Neural cell (in vitro differentiated cells): ENCODE measurements around the gene ANKS1B. TPM values are rescaled to one million over a fixed set of nuclear protein-coding genes. Genes with fewer than 3 reads are reported as not detected.

Source experiments
- H2AFZ ChIP-seq: fragments of 200-600, 300-800 bp; sonication (generic), shearing (Covaris generic); 2 replicates; pipeline ENCODE4 v1.6.0; 2014; ENCODE audit warnings: low read depth, mild to moderate bottlenecking, antibody characterized with exemption, low read length, moderate library complexity
- H3F3A ChIP-seq: fragments of 200-600 bp; shearing (Covaris generic); 2 replicates; pipeline ENCODE4 v1.6.1; 2016; ENCODE audit warnings: mild to moderate bottlenecking, moderate library complexity, mixed read lengths, antibody characterized with exemption, low read length; ENCODE audit not compliant: insufficient read depth, poor library complexity, severe bottlenecking
- H3K27ac ChIP-seq: fragments of 200-600, 300-800 bp; sonication (generic), shearing (Covaris generic); 2 replicates; pipeline ENCODE4 v1.5.1; 2014; ENCODE audit warnings: mild to moderate bottlenecking, low read length, moderate library complexity
- H3K27me3 ChIP-seq: fragments of 300-800, 200-600 bp; sonication (generic), shearing (Covaris generic); 2 replicates; pipeline ENCODE4 v1.6.0; 2014; ENCODE audit warnings: mild to moderate bottlenecking, low read depth, low read length, moderate library complexity; ENCODE audit not compliant: insufficient read depth
- H3K36me3 ChIP-seq: fragments of 300-800, 200-600 bp; sonication (generic), shearing (Covaris generic); 2 replicates; pipeline ENCODE4 v1.5.1; 2014; ENCODE audit warnings: mild to moderate bottlenecking, antibody characterized with exemption, low read length, moderate library complexity; ENCODE audit not compliant: insufficient read depth
- H3K4me2 ChIP-seq: fragments of 300-800, 200-600 bp; sonication (generic), shearing (Covaris generic); 2 replicates; pipeline ENCODE4 v1.6.0; 2014; ENCODE audit warnings: mild to moderate bottlenecking, low read length
- H3K4me3 ChIP-seq: fragments of 300-800, 200-600 bp; sonication (generic), shearing (Covaris generic); 2 replicates; pipeline ENCODE4 v1.5.1; 2014; ENCODE audit warnings: mild to moderate bottlenecking, low read length, moderate library complexity
- H3K79me2 ChIP-seq: fragments of 200-600 bp; shearing (Covaris generic); replicated peaks from 2 replicates; pipeline ENCODE4 v1.6.0; 2014; ENCODE audit warnings: mild to moderate bottlenecking, low read length, moderate library complexity; ENCODE audit not compliant: insufficient read depth
- H3K9ac ChIP-seq: fragments of 300-800, 200-600 bp; sonication (generic), shearing (Covaris generic); 2 replicates; pipeline ENCODE4 v1.6.1; 2016; ENCODE audit warnings: mild to moderate bottlenecking, low read length, mixed read lengths
- H3K9me2 ChIP-seq: fragments of 200-600 bp; shearing (Covaris generic); 2 replicates; pipeline ENCODE4 v1.6.1; 2016; ENCODE audit warnings: mild to moderate bottlenecking, low read length, mixed read lengths; ENCODE audit not compliant: insufficient read depth
- H3K9me3 ChIP-seq: fragments of 200-600, 300-800 bp; sonication (generic), shearing (Covaris generic); 2 replicates; pipeline ENCODE4 v1.6.1; 2016; ENCODE audit warnings: mild to moderate bottlenecking, mixed run types, low read length, moderate library complexity, mixed read lengths
- H4K20me1 ChIP-seq: fragments of 200-600 bp; shearing (Covaris generic); 2 replicates; pipeline ENCODE4 v1.6.1; 2016; ENCODE audit warnings: mild to moderate bottlenecking, mixed run types; ENCODE audit not compliant: insufficient read depth
- EP300 ChIP-seq: fragments of 450-650 bp; conservative IDR thresholded peaks from 2 replicates; pipeline ENCODE4 v1.6.1; 2014; ENCODE audit warnings: antibody characterized with exemption, mild to moderate bottlenecking, moderate library complexity; ENCODE audit not compliant: poor library complexity, severe bottlenecking
- EZH2 ChIP-seq: fragments of 200-600, 300-800 bp; shearing (Covaris generic), sonication (generic); IDR thresholded peaks from 2 replicates; pipeline ENCODE4 v1.6.1; 2014; ENCODE audit warnings: antibody characterized with exemption, low read length, borderline replicate concordance, mild to moderate bottlenecking; ENCODE audit not compliant: insufficient read depth, poor library complexity, severe bottlenecking
- MXI1 ChIP-seq: fragments of 450-650 bp; conservative IDR thresholded peaks from 2 replicates; pipeline ENCODE4 v1.6.1; 2014; ENCODE audit warnings: antibody characterized with exemption, mild to moderate bottlenecking; ENCODE audit not compliant: poor library complexity, severe bottlenecking
- POLR2AphosphoS5 ChIP-seq: IDR thresholded peaks from 2 replicates; pipeline ENCODE4 v1.6.1; 2012
- RAD21 ChIP-seq: fragments of 450-650 bp; conservative IDR thresholded peaks from 2 replicates; pipeline ENCODE4 v1.6.1; 2014; ENCODE audit warnings: antibody characterized with exemption, mild to moderate bottlenecking, moderate library complexity
- REST ChIP-seq: IDR thresholded peaks from 2 replicates; pipeline ENCODE4 v1.6.1; 2012; ENCODE audit warnings: borderline replicate concordance
- SMC3 ChIP-seq: fragments of 450-650 bp; conservative IDR thresholded peaks from 2 replicates; pipeline ENCODE4 v1.6.1; 2014; ENCODE audit warnings: antibody characterized with exemption, mild to moderate bottlenecking, moderate library complexity; ENCODE audit not compliant: poor library complexity
- TAF1 ChIP-seq: IDR thresholded peaks from 2 replicates; pipeline ENCODE4 v1.6.1; 2012; ENCODE audit warnings: low read depth
- polyA plus RNA-seq: library from polyadenylated mRNA; depleted of rRNA; stranded (reverse); fragments of >200 nt; gene quantifications from 2 replicates; pipeline ENCODE4 v1.2.3, GENCODE V29; 2014
- TF ChIP-seq, protein P1 (sequence below): fragments of 450-650 bp; IDR thresholded peaks from 2 replicates; pipeline ENCODE4 v1.5.1; 2014; ENCODE audit warnings: antibody characterized with exemption, mild to moderate bottlenecking, moderate library complexity; ENCODE audit not compliant: poor library complexity, severe bottlenecking

ANKS1B gene
- polyA plus RNA-seq, 1 donor from 2014 or later = 65.6 TPM

GRCh38 chr12:98814254-98814653 is 1170.5 kb downstream of the ANKS1B start:
- H3K27ac ChIP-seq = peak overlapping the region; percentile 22
- H3K4me2 ChIP-seq = no peak overlapping the region
- H3K79me2 ChIP-seq = no peaks in the 10 kb centered on the region

DNA sequence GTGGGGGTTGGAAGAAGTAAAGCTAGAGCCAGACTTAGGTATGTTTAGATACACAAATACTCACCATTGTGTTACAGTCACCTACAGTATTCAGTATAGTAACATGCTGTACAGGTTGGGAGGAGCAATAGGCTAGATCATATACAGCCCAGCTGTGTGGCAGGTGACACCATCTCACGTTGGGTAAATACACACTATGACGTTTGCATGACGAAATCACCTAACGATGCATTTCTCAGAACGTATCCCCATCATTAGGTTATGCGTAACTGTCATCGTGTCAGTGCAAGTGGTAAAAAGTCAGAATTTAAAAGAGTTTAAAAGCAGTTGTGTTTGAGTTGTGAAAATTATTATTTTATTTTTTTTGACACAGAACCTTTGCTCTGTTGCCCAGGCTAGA is 1172.5 kb downstream of the ANKS1B start:
- Histone ChIP-seq H2AFZ (no peak overlapping the region), H3K36me3 (no peaks in the 10 kb centered on the region), H3K4me3 (no peak overlapping the region), H3K79me2 (no peaks in the 10 kb centered on the region), H3K9ac (no peak overlapping the region), H3K9me3 (no peaks in the 10 kb centered on the region), H3K4me2 (no peak overlapping the region), H3K27ac (no peak overlapping the region), H3F3A (no peaks in the 10 kb centered on the region), H3K9me2 (no peaks in the 10 kb centered on the region), H3K27me3 (no peaks in the 10 kb centered on the region), H4K20me1 (no peaks in the 10 kb centered on the region)
- no peak for TF ChIP-seq EP300
- TF ChIP-seq REST = no peak
- no peak for TF ChIP-seq SMC3

More at GRCh38 chr12:98814254-98814653, 1170.5 kb downstream of the ANKS1B start:
- no peaks in the 10 kb centered on the region for H3K9me2 ChIP-seq
- TF ChIP-seq EP300 (no peak), MXI1 (no peak), SMC3 (no peak), TAF1 (no peak), REST (no peak), POLR2AphosphoS5 (no peak), EZH2 (no peak), RAD21 (no peak)
- TF ChIP-seq, protein P1, sequence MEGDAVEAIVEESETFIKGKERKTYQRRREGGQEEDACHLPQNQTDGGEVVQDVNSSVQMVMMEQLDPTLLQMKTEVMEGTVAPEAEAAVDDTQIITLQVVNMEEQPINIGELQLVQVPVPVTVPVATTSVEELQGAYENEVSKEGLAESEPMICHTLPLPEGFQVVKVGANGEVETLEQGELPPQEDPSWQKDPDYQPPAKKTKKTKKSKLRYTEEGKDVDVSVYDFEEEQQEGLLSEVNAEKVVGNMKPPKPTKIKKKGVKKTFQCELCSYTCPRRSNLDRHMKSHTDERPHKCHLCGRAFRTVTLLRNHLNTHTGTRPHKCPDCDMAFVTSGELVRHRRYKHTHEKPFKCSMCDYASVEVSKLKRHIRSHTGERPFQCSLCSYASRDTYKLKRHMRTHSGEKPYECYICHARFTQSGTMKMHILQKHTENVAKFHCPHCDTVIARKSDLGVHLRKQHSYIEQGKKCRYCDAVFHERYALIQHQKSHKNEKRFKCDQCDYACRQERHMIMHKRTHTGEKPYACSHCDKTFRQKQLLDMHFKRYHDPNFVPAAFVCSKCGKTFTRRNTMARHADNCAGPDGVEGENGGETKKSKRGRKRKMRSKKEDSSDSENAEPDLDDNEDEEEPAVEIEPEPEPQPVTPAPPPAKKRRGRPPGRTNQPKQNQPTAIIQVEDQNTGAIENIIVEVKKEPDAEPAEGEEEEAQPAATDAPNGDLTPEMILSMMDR = no peak
- H3K4me3 ChIP-seq = peak overlapping the region; percentile 22
- no peak overlapping the region for H3K9ac ChIP-seq
- H3K36me3 ChIP-seq = no peaks in the 10 kb centered on the region
- H3K27me3 ChIP-seq = no peaks in the 10 kb centered on the region
- no peaks in the 10 kb centered on the region for H3K9me3 ChIP-seq
- H4K20me1 ChIP-seq = no peaks in the 10 kb centered on the region
- H3F3A ChIP-seq = no peaks in the 10 kb centered on the region
- H2AFZ ChIP-seq = no peak overlapping the region
